Cardiac fibroblast (primary cell): ENCODE measurements around the gene SKOR2.
"Not testable (repeated sequence)": the region's sequence is repeated elsewhere in the genome, so short reads cannot be mapped to it uniquely, and the experiment has no call there.

Source experiments
- DNase-seq, 2 donors: peaks; one replicate each; pipeline versions ENCODE4 v3.0.0 to v3.0.0-alpha.2; 2010; ENCODE audit warnings: low read depth in 2 of 2
- H3K4me3 ChIP-seq, 2 donors: replicated peaks in 1 of 2; 1 replicate in 1 of 2; 2 replicates in 1 of 2; pipeline ENCODE4 v1.5.1; 2011; ENCODE audit warnings: low read depth in 2 of 2, low read length in 2 of 2, mild to moderate bottlenecking in 2 of 2, moderate library complexity in 1 of 2
- TF ChIP-seq, protein P1 (sequence below): IDR thresholded peaks from one replicate; pipeline ENCODE4 v1.5.1; 2011; ENCODE audit warnings: low read depth, mild to moderate bottlenecking, low read length, inconsistent platforms

Gene SKOR2

DNA sequence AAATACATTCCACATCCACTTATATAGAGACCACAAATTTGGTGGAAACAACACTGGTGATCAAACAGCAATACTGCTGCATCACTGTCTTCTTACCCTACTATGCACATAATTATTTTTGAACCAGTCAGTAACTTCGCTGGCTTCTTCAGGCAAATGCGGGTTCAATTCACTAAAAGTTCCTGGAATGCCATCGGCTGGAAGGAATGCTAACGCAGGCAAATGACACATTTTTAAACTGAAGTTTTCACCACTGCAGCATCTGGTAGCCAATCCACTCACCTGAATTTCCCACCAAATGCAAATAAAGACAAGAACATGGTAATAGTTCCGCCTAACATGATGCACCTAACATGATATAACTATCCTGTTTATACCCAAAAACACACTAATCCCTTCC is 91.2 kb downstream of the SKOR2 start:
- TF ChIP-seq, protein P1, sequence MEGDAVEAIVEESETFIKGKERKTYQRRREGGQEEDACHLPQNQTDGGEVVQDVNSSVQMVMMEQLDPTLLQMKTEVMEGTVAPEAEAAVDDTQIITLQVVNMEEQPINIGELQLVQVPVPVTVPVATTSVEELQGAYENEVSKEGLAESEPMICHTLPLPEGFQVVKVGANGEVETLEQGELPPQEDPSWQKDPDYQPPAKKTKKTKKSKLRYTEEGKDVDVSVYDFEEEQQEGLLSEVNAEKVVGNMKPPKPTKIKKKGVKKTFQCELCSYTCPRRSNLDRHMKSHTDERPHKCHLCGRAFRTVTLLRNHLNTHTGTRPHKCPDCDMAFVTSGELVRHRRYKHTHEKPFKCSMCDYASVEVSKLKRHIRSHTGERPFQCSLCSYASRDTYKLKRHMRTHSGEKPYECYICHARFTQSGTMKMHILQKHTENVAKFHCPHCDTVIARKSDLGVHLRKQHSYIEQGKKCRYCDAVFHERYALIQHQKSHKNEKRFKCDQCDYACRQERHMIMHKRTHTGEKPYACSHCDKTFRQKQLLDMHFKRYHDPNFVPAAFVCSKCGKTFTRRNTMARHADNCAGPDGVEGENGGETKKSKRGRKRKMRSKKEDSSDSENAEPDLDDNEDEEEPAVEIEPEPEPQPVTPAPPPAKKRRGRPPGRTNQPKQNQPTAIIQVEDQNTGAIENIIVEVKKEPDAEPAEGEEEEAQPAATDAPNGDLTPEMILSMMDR: no peak
- no peak for DNase-seq
- H3K4me3 ChIP-seq: no peak overlapping the region

DNA sequence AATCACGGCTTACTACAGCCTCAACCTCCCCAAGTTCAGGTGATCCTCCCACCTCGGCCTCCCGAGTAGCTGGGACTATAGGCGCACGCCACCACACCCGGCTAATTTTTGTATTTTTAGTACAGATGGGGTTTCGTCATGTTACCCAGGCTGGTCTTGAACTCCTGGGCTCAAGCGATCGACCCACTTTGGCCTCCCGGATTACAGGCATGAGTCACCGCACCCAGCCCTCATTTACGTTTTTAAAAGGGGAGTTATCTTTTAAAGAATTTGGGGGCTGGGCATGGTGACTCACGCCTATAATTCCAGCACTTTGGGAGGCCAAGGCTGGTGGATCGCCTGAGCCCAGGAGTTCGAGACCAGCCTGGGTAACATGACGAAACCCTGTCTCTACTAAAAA is 93.1 kb downstream of the SKOR2 start:
- peak; percentile 45 to 68 for DNase-seq
- H3K4me3 ChIP-seq: not testable (repeated sequence)
